ENCODE data around the gene FARP1. TPM values are rescaled to one million over a fixed set of nuclear protein-coding genes. Genes with fewer than 3 reads are reported as not detected.

The FARP1 gene
- total and polyA plus RNA-seq, 10 of the 15 experiments (the other 5 are each of a cell fraction or from before 2014, with no cell fraction given), result 0.17 to 6.9 (median 0.68) TPM

DNA sequence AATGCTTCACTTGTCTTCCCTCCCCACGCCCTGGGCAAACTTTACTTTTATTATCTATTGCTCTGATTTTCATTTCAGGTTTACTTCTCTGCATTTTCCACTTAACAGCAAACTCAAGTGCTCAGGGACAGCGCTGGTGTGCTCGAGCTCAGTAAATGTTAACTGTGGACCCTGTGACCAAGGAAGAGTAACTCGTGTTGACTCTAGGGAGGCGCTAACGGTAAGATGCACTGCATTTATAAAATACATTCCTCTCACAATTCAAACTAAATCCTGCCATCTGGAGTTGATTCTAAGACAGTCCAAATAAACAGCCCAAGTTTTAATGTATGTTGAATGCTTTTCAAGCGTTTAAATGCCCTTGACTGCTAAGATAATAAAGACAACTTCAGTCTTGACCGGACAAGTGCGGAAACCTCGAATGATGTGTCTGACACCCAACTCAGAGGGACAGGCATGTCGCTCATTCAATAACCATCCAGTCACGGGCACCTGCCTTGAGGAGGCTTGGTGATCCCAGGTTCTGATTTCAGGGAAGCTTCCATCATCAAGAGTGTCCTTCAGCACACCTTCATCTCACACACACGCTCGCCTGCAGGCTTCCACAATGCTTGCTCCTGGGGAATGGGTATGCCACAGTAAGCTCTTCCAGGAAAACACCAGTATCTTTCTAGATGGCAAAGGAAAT is 340.9 kb downstream of the FARP1 start (continued):
- TF ChIP-seq, protein P1, sequence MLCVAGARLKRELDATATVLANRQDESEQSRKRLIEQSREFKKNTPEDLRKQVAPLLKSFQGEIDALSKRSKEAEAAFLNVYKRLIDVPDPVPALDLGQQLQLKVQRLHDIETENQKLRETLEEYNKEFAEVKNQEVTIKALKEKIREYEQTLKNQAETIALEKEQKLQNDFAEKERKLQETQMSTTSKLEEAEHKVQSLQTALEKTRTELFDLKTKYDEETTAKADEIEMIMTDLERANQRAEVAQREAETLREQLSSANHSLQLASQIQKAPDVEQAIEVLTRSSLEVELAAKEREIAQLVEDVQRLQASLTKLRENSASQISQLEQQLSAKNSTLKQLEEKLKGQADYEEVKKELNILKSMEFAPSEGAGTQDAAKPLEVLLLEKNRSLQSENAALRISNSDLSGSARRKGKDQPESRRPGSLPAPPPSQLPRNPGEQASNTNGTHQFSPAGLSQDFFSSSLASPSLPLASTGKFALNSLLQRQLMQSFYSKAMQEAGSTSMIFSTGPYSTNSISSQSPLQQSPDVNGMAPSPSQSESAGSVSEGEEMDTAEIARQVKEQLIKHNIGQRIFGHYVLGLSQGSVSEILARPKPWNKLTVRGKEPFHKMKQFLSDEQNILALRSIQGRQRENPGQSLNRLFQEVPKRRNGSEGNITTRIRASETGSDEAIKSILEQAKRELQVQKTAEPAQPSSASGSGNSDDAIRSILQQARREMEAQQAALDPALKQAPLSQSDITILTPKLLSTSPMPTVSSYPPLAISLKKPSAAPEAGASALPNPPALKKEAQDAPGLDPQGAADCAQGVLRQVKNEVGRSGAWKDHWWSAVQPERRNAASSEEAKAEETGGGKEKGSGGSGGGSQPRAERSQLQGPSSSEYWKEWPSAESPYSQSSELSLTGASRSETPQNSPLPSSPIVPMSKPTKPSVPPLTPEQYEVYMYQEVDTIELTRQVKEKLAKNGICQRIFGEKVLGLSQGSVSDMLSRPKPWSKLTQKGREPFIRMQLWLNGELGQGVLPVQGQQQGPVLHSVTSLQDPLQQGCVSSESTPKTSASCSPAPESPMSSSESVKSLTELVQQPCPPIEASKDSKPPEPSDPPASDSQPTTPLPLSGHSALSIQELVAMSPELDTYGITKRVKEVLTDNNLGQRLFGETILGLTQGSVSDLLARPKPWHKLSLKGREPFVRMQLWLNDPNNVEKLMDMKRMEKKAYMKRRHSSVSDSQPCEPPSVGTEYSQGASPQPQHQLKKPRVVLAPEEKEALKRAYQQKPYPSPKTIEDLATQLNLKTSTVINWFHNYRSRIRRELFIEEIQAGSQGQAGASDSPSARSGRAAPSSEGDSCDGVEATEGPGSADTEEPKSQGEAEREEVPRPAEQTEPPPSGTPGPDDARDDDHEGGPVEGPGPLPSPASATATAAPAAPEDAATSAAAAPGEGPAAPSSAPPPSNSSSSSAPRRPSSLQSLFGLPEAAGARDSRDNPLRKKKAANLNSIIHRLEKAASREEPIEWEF (IDR thresholded peaks at IDR 0.05; ENCODE audit: insufficient replicate concordance, low read depth, low read length), result no peak
- TF ChIP-seq, protein P2, sequence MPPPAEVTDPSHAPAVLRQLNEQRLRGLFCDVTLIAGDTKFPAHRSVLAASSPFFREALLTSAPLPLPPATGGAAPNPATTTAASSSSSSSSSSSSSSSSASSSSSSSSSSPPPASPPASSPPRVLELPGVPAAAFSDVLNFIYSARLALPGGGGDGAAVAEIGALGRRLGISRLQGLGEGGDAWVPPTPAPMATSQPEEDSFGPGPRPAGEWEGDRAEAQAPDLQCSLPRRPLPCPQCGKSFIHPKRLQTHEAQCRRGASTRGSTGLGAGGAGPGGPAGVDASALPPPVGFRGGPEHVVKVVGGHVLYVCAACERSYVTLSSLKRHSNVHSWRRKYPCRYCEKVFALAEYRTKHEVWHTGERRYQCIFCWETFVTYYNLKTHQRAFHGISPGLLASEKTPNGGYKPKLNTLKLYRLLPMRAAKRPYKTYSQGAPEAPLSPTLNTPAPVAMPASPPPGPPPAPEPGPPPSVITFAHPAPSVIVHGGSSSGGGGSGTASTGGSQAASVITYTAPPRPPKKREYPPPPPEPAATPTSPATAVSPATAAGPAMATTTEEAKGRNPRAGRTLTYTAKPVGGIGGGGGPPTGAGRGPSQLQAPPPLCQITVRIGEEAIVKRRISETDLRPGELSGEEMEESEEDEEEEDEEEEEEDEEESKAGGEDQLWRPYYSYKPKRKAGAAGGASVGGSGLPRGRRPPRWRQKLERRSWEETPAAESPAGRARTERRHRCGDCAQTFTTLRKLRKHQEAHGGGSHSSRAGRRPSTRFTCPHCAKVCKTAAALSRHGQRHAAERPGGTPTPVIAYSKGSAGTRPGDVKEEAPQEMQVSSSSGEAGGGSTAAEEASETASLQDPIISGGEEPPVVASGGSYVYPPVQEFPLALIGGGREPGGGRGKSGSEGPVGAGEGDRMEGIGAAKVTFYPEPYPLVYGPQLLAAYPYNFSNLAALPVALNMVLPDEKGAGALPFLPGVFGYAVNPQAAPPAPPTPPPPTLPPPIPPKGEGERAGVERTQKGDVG (CRISPR knock-in tag; IDR thresholded peaks at IDR 0.05), result no peak
- TF ChIP-seq, protein P3, sequence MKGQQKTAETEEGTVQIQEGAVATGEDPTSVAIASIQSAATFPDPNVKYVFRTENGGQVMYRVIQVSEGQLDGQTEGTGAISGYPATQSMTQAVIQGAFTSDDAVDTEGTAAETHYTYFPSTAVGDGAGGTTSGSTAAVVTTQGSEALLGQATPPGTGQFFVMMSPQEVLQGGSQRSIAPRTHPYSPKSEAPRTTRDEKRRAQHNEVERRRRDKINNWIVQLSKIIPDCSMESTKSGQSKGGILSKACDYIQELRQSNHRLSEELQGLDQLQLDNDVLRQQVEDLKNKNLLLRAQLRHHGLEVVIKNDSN (IDR thresholded peaks at IDR 0.05; ENCODE audit: borderline replicate concordance, extremely low read length, insufficient read depth, low read depth, low read length), result no peak
- TF ChIP-seq HDGF (IDR thresholded peaks at IDR 0.05), result no peak
- no peak for TF ChIP-seq ZNF384 (IDR thresholded peaks at IDR 0.05; ENCODE audit: borderline replicate concordance, low read depth, low read length)
- TF ChIP-seq, protein P4, sequence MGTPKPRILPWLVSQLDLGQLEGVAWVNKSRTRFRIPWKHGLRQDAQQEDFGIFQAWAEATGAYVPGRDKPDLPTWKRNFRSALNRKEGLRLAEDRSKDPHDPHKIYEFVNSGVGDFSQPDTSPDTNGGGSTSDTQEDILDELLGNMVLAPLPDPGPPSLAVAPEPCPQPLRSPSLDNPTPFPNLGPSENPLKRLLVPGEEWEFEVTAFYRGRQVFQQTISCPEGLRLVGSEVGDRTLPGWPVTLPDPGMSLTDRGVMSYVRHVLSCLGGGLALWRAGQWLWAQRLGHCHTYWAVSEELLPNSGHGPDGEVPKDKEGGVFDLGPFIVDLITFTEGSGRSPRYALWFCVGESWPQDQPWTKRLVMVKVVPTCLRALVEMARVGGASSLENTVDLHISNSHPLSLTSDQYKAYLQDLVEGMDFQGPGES (IDR thresholded peaks at IDR 0.05), result no peak
- TF ChIP-seq JUND (IDR thresholded peaks at IDR 0.05; ENCODE audit: low read depth, low read length), result no peak
- no peak for TF ChIP-seq FOS (IDR thresholded peaks at IDR 0.05; ENCODE audit: borderline replicate concordance, extremely low read depth, insufficient read length)
- no peak for TF ChIP-seq POLR2AphosphoS5 (IDR thresholded peaks at IDR 0.05; ENCODE audit: low read length)
